Loucy (cell line): ENCODE data around the gene SLX4IP.

Experiments used
- EZH2phosphoT487 ChIP-seq: fragments of 200-600 bp; IDR thresholded peaks from 2 replicates; pipeline ENCODE4 v1.6.1; 2018; ENCODE audit warnings: antibody characterized with exemption, mild to moderate bottlenecking, moderate library complexity, borderline replicate concordance
- TF ChIP-seq, protein P1 (sequence below): fragments of 200-600 bp; sonication (generic); conservative IDR thresholded peaks from 2 replicates; pipeline ENCODE4 v1.5.1; 2014; ENCODE audit warnings: mild to moderate bottlenecking, antibody characterized with exemption, low read length

DNA sequence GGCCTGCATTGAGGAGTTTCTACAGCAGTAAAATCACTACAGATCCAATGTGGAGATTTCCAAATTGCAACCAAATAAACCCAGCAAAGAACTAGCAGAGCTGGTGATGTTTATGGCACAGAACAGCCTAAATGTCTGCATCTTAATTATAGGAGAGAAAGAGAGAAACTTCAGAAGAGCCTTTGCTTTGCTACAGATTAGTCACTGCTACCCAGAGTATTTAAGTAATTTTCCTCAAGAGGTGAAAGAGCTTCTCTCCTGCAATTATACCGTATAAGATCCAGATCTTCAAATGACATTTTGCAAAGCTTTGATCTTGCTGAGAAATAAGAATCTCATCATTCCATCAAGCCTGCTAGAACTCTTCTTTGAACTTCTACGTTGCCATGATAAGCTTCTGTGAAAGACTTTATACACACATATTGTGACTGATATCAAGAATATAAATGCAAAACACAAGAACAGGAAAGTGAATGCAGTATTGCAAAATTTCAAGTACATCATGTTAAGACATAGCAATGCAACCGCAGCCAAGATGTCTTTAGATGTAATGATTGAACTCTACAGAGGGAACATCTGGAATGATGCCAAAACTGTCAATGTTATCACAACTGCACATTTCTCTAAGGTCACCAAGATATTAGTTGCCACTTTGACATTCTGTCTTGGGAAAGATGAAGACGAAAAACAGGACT is 49.1 kb upstream of the SLX4IP start:
- TF ChIP-seq, protein P1, sequence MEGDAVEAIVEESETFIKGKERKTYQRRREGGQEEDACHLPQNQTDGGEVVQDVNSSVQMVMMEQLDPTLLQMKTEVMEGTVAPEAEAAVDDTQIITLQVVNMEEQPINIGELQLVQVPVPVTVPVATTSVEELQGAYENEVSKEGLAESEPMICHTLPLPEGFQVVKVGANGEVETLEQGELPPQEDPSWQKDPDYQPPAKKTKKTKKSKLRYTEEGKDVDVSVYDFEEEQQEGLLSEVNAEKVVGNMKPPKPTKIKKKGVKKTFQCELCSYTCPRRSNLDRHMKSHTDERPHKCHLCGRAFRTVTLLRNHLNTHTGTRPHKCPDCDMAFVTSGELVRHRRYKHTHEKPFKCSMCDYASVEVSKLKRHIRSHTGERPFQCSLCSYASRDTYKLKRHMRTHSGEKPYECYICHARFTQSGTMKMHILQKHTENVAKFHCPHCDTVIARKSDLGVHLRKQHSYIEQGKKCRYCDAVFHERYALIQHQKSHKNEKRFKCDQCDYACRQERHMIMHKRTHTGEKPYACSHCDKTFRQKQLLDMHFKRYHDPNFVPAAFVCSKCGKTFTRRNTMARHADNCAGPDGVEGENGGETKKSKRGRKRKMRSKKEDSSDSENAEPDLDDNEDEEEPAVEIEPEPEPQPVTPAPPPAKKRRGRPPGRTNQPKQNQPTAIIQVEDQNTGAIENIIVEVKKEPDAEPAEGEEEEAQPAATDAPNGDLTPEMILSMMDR, result no peak
- no peak for TF ChIP-seq EZH2phosphoT487
